ENCODE measurements around the gene IL31RA.

GRCh38 chr5:55904152-55904551 is 53.0 kb downstream of the IL31RA start:
- no peak for TF ChIP-seq CTCF (IDR thresholded peaks at IDR 0.05; ENCODE audit: borderline replicate concordance, extremely low read depth, low read length, poor library complexity, severe bottlenecking)
- TF ChIP-seq EZH2 (IDR thresholded peaks at IDR 0.05; ENCODE audit: borderline replicate concordance, low read depth, low read length, severe bottlenecking), result no peak

All from DND-41 (cell line).